ENCODE data around the gene KCNH1. TPM values are rescaled to one million over a fixed set of nuclear protein-coding genes. Genes with fewer than 3 reads are reported as not detected.

The KCNH1 gene
- total RNA-seq, 3 donors from 2014 or later = 0.81 to 1.7 (median 1.2) TPM

DNA sequence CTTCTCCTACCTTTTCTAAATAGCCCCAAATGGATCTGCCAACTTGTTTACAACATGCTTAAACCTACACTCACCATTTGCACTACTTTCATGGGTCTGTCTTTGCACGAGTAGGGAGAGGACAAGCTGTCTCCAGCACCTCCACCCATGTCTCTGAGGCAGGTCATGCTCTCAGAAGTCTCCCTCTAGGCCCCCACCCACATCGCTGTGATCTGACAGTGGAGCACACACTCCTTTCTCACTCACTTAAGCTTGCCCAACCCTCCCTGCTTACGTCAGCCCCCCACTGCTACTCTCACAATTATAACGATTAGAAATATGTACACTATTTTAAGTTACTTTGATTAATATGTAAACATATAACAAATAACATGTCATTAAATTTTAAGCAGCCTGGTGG is 141.1 kb downstream of the KCNH1 start:
- H3K36me3 ChIP-seq (ENCODE audit: low read depth) = no peaks in the 10 kb centered on the region
- ATAC-seq (no peak), DNase-seq (no peak)
- no peaks in the 10 kb centered on the region for H3K4me1 ChIP-seq (ENCODE audit: low read depth)
- H3K9me3 ChIP-seq = no peaks in the 10 kb centered on the region
- H3K4me3 ChIP-seq = no peak overlapping the region
- TF ChIP-seq CTCF (IDR thresholded peaks at IDR 0.05) = no peak
- intact Hi-C loops (cut with DNase I, micrococcal nuclease) = no loop called here

DNA sequence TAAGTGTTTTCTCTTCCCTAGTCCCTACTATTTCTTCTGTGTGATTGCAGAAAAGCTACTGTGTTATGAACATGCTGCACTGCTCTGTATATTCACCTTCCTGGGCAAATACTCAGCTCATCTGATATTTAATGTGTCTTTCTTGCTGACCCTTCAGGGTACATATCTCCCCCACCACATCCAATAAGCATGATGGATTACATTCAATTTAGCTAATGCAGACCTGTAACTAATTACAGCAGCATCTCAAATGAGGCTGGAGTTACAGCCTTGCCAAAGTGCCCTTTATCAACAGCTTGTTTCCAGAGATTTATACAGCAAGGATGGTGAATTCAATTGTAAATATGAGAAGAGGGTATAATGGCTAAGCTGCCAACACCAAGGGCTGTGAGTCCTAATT is 144.0 kb downstream of the KCNH1 start:
- no peaks in the 10 kb centered on the region for H3K9me3 ChIP-seq
- intact Hi-C loops (cut with DNase I, micrococcal nuclease) = no loop called here

DNA sequence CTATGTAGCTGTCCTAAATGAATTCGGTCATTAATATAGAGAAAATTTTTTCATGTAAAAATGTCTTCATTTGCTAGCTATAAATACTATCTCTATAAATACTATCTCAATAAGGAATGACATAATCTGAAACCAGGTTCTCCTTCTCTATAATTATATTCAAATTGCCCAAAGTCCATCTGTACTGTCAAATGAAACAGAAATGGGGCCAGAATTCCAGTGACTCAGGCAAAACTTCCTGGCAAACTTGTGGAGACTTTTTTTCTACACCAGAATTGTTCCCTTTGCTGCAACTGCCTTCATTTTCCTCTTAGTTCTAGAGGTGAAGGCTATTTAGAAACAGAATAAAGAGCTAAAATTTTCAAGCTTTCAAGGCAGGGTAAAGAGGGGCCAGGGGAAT is 152.5 kb downstream of the KCNH1 start:
- DNase-seq (no peak), ATAC-seq (no peak)
- Histone ChIP-seq H3K4me3 (no peak overlapping the region), H3K9me3 (peaks cover 2% of the 10 kb centered on the region), H3K4me1 (ENCODE audit: low read depth) (no peaks in the 10 kb centered on the region), H3K36me3 (ENCODE audit: low read depth) (no peaks in the 10 kb centered on the region)
- TF ChIP-seq CTCF (IDR thresholded peaks at IDR 0.05) = no peak
- intact Hi-C loops (cut with DNase I, micrococcal nuclease) = no loop called here

More for the DNA sequence above, 144.0 kb downstream of the KCNH1 start:
- no peak for TF ChIP-seq CTCF (IDR thresholded peaks at IDR 0.05)
- Histone ChIP-seq H3K4me3 (no peak overlapping the region), H3K4me1 (ENCODE audit: low read depth) (no peaks in the 10 kb centered on the region), H3K36me3 (ENCODE audit: low read depth) (no peaks in the 10 kb centered on the region)
- DNase-seq = no peak
- no peak for ATAC-seq

GRCh38 chr1:210980082-210980481 is 153.9 kb downstream of the KCNH1 start:
- Histone ChIP-seq H3K9me3 (peaks cover 2% of the 10 kb centered on the region), H3K4me1 (ENCODE audit: low read depth) (no peaks in the 10 kb centered on the region), H3K36me3 (ENCODE audit: low read depth) (no peaks in the 10 kb centered on the region), H3K4me3 (no peak overlapping the region)
- no peak for TF ChIP-seq CTCF (IDR thresholded peaks at IDR 0.05)
- DNase-seq (no peak), ATAC-seq (no peak)
- intact Hi-C loops (cut with DNase I, micrococcal nuclease) = no loop called here

GRCh38 chr1:210978974-210979354 is 155.0 kb downstream of the KCNH1 start:
- intact Hi-C loops (cut with DNase I, micrococcal nuclease) = no loop called here
- no peak overlapping the region for H3K4me3 ChIP-seq
- ATAC-seq (no peak), DNase-seq (no peak)
- no peaks in the 10 kb centered on the region for H3K36me3 ChIP-seq (ENCODE audit: low read depth)
- no peak for TF ChIP-seq CTCF (IDR thresholded peaks at IDR 0.05)
- peaks cover 2% of the 10 kb centered on the region for H3K9me3 ChIP-seq
- H3K4me1 ChIP-seq (ENCODE audit: low read depth) = no peaks in the 10 kb centered on the region

GRCh38 chr1:210978316-210978973 is 155.5 kb downstream of the KCNH1 start:
- Histone ChIP-seq H3K9me3 (peaks cover 2% of the 10 kb centered on the region), H3K4me1 (ENCODE audit: low read depth) (no peaks in the 10 kb centered on the region), H3K4me3 (no peak overlapping the region), H3K36me3 (ENCODE audit: low read depth) (no peaks in the 10 kb centered on the region)
- ATAC-seq = no peak
- TF ChIP-seq CTCF (IDR thresholded peaks at IDR 0.05) = no peak
- intact Hi-C loops (cut with DNase I, micrococcal nuclease) = no loop called here
- no peak for DNase-seq

Measured in mucosa of descending colon (tissue), 3 donors.